Testis (tissue), 2 donors: Measurements from ENCODE around the gene TAF11L14.

Experiments
- POLR2A ChIP-seq: fragments of 450-650 bp; IDR thresholded peaks from one replicate; pipeline ENCODE4 v1.6.1; 2017; ENCODE audit warnings: antibody characterized with exemption, mild to moderate bottlenecking, moderate library complexity
- TF ChIP-seq, protein P1 (sequence below), 3 experiments: fragments of 450-650 bp in 2 of 3; fragments of 200-600 bp in 1 of 3; sonication (generic) in 1 of 3; IDR thresholded peaks; one replicate each; pipeline ENCODE4 v1.5.1; 2016 to 2019; ENCODE audit warnings: antibody characterized with exemption in 3 of 3, mild to moderate bottlenecking in 2 of 3, moderate library complexity in 1 of 3

GRCh38 chr5:17625686-17626085 is 8.6 kb upstream of the TAF11L14 start:
- TF ChIP-seq, protein P1, sequence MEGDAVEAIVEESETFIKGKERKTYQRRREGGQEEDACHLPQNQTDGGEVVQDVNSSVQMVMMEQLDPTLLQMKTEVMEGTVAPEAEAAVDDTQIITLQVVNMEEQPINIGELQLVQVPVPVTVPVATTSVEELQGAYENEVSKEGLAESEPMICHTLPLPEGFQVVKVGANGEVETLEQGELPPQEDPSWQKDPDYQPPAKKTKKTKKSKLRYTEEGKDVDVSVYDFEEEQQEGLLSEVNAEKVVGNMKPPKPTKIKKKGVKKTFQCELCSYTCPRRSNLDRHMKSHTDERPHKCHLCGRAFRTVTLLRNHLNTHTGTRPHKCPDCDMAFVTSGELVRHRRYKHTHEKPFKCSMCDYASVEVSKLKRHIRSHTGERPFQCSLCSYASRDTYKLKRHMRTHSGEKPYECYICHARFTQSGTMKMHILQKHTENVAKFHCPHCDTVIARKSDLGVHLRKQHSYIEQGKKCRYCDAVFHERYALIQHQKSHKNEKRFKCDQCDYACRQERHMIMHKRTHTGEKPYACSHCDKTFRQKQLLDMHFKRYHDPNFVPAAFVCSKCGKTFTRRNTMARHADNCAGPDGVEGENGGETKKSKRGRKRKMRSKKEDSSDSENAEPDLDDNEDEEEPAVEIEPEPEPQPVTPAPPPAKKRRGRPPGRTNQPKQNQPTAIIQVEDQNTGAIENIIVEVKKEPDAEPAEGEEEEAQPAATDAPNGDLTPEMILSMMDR (IDR thresholded peaks at IDR 0.05) = no peak
- no peak for TF ChIP-seq POLR2A
